ENCODE data around the gene MOV10. TPM values are rescaled to one million over a fixed set of nuclear protein-coding genes. Genes with fewer than 3 reads are reported as not detected.

MOV10 gene
- total RNA-seq, 4 donors from 2014 or later, result 75.3 to 161 (median 143) TPM

- TF ChIP-seq CTCF (IDR thresholded peaks at IDR 0.05) (no peak), POLR2A (IDR thresholded peaks at IDR 0.05) (no peak)
- Histone ChIP-seq H3K4me3 (no peak overlapping the region), H3K9me3 (no peaks in the 10 kb centered on the region), H3K27ac (no peak overlapping the region), H3K27me3 (no peaks in the 10 kb centered on the region), H3K36me3 (no peaks in the 10 kb centered on the region), H3K4me1 (peaks cover 0 to 14% (median 1%) of the 10 kb centered on the region in 4 donors)
- no peak for DNase-seq
Observed at GRCh38 chr1:112678605-112679004, 4.1 kb downstream of the MOV10 start.

- no peak for TF ChIP-seq CTCF (IDR thresholded peaks at IDR 0.05)
- Histone ChIP-seq H3K9me3 (no peaks in the 10 kb centered on the region), H3K4me1 (no peaks in the 10 kb centered on the region), H3K27ac (no peak overlapping the region), H3K27me3 (no peaks in the 10 kb centered on the region), H3K4me3 (no peak overlapping the region), H3K36me3 (peaks cover 0 to 18% (median 0%) of the 10 kb centered on the region in 3 donors)
- DNase-seq, result no peak
Observed at GRCh38 chr1:112685913-112686312, 11.5 kb downstream of the MOV10 start.

- Histone ChIP-seq H3K27ac (no peak overlapping the region), H3K36me3 (peaks cover 0 to 23% (median 0%) of the 10 kb centered on the region in 3 donors), H3K4me1 (no peaks in the 10 kb centered on the region), H3K27me3 (no peaks in the 10 kb centered on the region), H3K4me3 (no peak overlapping the region), H3K9me3 (no peaks in the 10 kb centered on the region)
- TF ChIP-seq POLR2A (IDR thresholded peaks at IDR 0.05) (no peak), CTCF (IDR thresholded peaks at IDR 0.05) (no peak)
- no peak for DNase-seq
Observed at GRCh38 chr1:112686417-112686816, 12.0 kb downstream of the MOV10 start.

GRCh38 chr1:112686835-112687234, 12.4 kb downstream of the MOV10 start:
- Histone ChIP-seq H3K4me3 (no peak overlapping the region), H3K27ac (no peak overlapping the region), H3K27me3 (no peaks in the 10 kb centered on the region), H3K36me3 (peaks cover 0 to 27% (median 0%) of the 10 kb centered on the region in 3 donors), H3K4me1 (no peaks in the 10 kb centered on the region), H3K9me3 (no peaks in the 10 kb centered on the region)
- DNase-seq, result no peak
- no peak for TF ChIP-seq POLR2A (IDR thresholded peaks at IDR 0.05)
- no peak for TF ChIP-seq CTCF (IDR thresholded peaks at IDR 0.05)

- no peak overlapping the region for H3K27ac ChIP-seq
Observed at GRCh38 chr1:112687361-112687760, 12.9 kb downstream of the MOV10 start.

More at GRCh38 chr1:112687361-112687760, 12.9 kb downstream of the MOV10 start:
- Histone ChIP-seq H3K9me3 (no peaks in the 10 kb centered on the region), H3K4me1 (no peaks in the 10 kb centered on the region), H3K4me3 (no peak overlapping the region), H3K36me3 (peaks cover 0 to 33% (median 0%) of the 10 kb centered on the region in 3 donors), H3K27me3 (no peaks in the 10 kb centered on the region)
- TF ChIP-seq CTCF (IDR thresholded peaks at IDR 0.05), result no peak
- TF ChIP-seq POLR2A (IDR thresholded peaks at IDR 0.05), result no peak
- DNase-seq, result peak in 1 of 3 donors; percentile 13
